GM21529 (cell line): ENCODE measurements around the gene NOS3.
"Not testable (repeated sequence)": the region's sequence is repeated elsewhere in the genome, so short reads cannot be mapped to it uniquely, and the experiment has no call there.

Source experiments
- ATAC-seq: cut with Tn5 transposase; IDR thresholded peaks from one replicate; pipeline ENCODE4 v1.9.1; 2021; ENCODE audit not compliant: unreplicated experiment

NOS3 gene

DNA sequence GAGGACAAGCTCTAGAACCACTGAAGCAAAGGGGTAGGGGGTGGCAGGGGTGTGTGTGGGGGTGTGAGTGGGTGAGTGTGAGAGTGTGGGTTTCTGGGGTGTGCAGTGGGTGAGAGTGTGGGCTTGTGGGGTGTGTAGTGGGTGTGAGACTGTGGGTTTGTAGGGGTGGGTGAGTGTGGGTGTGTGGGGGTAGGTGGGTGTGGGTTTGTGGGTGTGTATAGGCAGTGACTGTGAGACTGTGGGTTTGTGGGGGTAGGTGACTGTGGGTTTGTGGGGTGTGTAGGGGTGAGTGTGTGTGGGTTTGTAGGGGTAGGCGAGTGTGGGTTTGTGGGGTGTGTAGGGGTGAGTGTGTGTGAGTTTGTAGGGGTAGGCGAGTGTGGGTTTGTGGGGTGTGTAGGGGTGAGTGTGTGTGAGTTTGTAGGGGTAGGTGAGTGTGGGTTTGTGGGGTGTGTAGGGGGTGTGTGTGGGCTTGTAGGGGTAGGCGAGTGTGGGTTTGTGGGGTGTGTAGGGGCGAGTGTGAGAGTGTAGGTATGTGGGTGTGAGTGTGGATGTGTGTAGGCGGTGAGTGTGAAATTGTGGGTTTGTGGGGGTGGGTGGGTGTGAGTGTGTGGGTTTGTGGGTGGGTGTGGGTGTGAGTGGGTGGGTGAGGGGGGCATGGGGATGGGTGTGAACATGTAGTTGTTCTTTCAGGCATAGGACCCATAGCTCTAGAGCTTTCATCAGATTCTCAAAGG lies 8.8 kb downstream of the NOS3 start:
- ATAC-seq: no peak

- ATAC-seq: no peak
Observed at GRCh38 chr7:151000897-151001495, 10.2 kb downstream of the NOS3 start.

GRCh38 chr7:151001546-151001945 lies 10.7 kb downstream of the NOS3 start:
- ATAC-seq: no peak

- no peak for ATAC-seq
Observed at GRCh38 chr7:151003572-151003971, 12.8 kb downstream of the NOS3 start.

DNA sequence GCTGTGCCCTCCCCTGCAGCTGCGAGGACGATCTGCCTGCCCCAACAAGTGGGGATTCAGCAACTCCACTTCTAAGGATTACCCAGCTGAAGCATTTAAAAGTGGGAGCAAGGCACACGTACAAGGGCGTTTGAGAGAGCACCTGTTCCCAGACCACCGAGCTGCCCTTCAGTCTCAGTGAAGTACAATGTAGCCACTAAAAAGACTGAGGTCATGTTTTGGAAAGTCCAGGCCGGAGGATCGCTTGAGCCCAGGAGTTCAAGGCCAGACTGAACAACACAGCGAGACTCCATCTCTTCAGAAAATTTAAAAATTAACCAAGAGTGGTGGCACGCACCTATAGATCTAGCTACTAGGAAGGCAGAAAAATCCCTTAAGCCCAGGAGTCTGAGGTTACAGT lies 14.7 kb downstream of the NOS3 start:
- ATAC-seq: no peak

DNA sequence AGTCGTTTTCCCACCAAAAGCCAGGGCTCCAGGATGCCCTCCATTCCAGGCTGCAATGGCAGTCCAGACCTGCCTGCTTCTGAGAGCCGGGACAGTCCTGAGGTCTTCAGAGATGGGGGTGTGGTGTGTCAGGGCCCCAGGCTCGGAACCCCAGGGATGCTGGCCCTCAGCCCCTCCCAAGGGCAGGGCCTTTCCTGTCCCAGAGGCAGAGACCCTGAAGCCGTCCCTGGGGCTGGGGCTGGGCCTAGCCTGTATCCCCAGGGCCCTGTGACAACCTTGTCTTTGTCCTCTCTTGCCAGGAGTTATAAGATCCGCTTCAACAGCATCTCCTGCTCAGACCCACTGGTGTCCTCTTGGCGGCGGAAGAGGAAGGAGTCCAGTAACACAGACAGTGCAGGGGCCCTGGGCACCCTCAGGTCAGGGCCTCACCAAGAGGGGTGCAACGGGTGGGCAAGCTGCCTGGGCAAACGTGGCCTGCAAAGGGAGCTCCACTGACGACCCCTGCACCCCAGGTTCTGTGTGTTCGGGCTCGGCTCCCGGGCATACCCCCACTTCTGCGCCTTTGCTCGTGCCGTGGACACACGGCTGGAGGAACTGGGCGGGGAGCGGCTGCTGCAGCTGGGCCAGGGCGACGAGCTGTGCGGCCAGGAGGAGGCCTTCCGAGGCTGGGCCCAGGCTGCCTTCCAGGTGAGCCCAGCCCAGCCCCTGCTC lies 15.9 kb downstream of the NOS3 start:
- ATAC-seq: no peak

- no peak for ATAC-seq
Observed at GRCh38 chr7:151007469-151007898, 16.7 kb downstream of the NOS3 start.

DNA sequence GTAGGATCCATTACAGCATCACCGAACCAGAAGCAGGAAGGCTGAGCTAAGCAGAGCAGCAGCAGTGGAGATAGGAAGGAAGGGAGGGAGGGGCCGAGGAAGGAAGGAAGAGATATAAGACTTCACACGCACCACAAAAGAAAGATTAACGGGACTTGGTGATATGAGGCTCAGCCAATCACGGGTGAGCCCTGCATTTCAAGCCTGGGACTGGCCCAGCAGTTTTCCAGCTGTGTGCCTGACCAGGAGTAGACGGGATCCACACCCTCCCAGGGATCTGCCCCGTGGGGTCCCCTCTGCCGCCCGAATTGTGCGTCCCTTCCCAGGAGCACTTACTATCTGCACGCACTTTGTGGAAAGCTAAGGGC lies 17.3 kb downstream of the NOS3 start:
- no peak for ATAC-seq

DNA sequence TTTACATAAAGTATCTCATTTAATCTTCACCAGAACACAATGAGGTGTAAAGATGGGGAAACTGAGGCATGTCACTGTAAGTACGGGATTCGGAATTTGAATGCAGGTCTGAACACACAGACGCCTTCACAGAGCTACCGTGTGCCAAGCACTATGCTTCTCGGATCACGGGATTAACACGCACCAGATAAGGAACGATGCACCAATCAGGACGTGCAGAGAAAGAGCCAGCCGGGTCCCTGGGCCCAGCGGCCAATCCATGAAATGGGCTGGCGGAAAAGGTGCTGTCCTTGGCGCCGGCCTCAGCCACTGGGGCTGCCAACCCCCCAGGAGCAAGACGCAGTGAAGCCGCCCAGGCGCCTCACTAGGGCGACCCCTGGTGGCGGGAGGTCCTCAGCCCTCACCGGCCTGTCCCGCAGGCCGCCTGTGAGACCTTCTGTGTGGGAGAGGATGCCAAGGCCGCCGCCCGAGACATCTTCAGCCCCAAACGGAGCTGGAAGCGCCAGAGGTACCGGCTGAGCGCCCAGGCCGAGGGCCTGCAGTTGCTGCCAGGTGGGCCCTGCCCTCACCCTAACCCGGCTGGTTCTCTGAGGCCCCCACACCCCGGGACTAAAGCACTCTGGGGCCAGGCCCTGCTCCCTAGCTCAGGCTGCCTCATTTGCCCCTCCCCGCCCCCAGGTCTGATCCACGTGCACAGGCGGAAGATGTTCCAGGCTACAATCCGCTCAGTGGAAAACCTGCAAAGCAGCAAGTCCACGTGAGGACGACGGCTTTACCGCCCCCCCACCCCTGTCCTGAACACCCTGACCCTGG lies 17.9 kb downstream of the NOS3 start:
- ATAC-seq: peak; percentile 84

- ATAC-seq: no peak
Observed at GRCh38 chr7:151009327-151010036, 18.7 kb downstream of the NOS3 start.

GRCh38 chr7:151010037-151010306 lies 19.2 kb downstream of the NOS3 start:
- ATAC-seq: no peak

DNA sequence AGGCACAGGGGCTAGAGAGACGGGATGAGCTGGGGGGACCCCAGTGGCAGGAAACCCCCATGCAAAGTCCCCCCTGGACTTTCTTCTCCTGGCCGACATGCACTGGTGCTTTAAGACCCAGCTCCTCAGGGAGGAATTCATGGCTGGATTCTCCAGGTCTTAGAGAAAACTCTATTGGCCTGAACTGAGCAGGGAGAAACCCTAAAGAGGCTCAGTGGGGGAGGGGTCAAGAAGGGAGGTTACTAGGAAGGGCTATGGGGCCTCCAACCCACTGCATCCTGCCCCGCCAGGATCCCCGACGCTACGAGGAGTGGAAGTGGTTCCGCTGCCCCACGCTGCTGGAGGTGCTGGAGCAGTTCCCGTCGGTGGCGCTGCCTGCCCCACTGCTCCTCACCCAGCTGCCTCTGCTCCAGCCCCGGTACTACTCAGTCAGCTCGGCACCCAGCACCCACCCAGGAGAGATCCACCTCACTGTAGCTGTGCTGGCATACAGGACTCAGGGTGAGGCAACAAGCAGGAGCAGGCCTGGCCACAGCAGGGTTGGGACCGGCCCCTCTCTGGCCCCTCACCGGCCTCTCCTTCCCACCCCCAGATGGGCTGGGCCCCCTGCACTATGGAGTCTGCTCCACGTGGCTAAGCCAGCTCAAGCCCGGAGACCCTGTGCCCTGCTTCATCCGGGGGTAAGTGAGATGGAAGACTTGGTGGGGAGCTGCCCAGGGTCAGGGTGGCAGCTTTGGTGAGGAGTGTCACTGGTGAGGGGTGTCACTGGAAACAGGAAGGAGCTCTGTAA lies 19.7 kb downstream of the NOS3 start:
- no peak for ATAC-seq

- ATAC-seq: no peak
Observed at GRCh38 chr7:151011097-151011409, 20.2 kb downstream of the NOS3 start.

DNA sequence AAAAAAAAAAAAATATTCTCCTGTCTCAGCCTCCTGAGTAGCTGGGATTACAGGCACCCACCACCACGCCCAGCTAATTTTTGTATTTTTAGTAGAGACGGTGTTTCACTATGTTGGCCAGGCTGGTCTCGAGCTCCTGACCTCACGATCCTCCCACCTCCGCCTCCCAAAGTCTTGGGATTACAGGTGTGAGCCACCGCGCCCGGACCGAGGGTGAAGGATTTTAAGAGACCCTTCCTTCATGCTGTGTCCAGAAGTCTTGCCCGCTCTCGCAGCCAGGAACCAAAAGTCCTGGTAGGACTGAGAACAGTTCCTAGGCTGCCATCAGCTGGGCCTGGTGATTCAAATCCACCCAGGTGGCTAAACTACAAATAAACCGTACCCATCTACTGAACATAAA lies 20.8 kb downstream of the NOS3 start:
- ATAC-seq: not testable (repeated sequence)

DNA sequence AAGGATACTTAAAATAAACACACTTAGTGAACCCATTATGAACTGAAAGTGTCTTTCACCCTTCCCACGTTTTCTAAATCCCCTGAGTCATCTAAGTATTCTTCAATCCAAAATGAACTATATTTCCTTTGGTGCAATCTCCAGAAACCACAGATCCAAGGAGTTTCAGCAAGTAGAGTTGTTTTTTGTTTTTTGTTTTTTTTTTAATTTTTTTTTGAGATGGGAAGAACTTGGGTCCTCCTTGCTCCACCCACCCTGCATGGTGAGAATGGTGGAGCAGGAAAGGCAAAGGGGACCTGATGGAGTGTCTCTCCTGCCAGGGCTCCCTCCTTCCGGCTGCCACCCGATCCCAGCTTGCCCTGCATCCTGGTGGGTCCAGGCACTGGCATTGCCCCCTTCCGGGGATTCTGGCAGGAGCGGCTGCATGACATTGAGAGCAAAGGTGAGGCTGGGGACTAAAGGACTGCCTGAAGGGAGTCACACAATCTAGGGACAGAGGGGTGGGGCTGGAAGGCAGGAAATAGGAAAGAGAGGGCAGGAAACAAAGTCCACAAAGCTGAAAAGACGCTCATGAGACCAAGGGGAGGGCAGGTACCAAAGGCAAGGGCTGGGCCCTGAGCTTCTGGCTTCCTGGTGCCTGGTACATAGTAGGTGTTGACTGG lies 21.3 kb downstream of the NOS3 start:
- no peak for ATAC-seq

DNA sequence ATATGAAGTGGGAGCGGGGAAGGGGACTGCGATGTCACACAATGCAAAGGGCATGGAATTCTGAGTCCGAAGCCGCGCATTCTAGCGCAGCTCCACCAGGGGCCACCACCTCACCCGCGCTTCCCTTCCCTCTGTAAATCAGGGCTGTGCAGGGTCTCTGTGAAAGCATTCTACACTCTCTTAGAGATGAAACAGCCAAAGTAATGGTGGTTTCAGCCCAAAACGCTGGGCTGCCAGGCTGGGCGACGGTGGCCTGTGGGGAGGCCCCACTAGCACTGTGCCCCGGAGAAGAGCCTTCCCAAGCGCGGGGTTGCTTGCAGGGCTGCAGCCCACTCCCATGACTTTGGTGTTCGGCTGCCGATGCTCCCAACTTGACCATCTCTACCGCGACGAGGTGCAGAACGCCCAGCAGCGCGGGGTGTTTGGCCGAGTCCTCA lies 22.1 kb downstream of the NOS3 start:
- ATAC-seq: no peak

- no peak for ATAC-seq
Observed at GRCh38 chr7:151013356-151013732, 22.5 kb downstream of the NOS3 start.

- ATAC-seq: peak; percentile 64
Observed at GRCh38 chr7:151013733-151014497, 23.1 kb downstream of the NOS3 start.

GRCh38 chr7:151014950-151015349 lies 24.1 kb downstream of the NOS3 start:
- ATAC-seq: no peak
